HCT116 (cell line): ENCODE data around the gene DDX24. TPM values are rescaled to one million over a fixed set of nuclear protein-coding genes. Genes with fewer than 3 reads are reported as not detected.

ENCODE experiments used
- ATAC-seq: fragments of 200-7000 bp; cut with Tn5 transposase; 2 replicates; pipeline ENCODE4 v1.9.1; 2020; ENCODE audit warnings: mild to moderate bottlenecking, moderate library complexity
- BruUV-seq: library from RNA; stranded (reverse); fragments of 400-500 nt; replicated peaks from 2 replicates; lab custom pipeline; 2021; lab: Mats Ljungman, UMichigan
- CTCF ChIA-PET: fragments of 300-600 bp; sonication (Branson Sonifier 250); formaldehyde crosslinking; loops from one replicate; lab custom pipeline; 2021; ENCODE audit warnings: antibody characterized with exemption; lab: Charles Lee
- POLR2A ChIA-PET: fragments of 300-600, 350-600 bp; sonication (Branson Sonifier 250); formaldehyde crosslinking; loops from one replicate; lab custom pipeline; 2021; ENCODE audit warnings: antibody characterized with exemption; lab: Charles Lee
- RAD21 ChIA-PET, 2 experiments: fragments of 300-600 bp; sonication (Branson Sonifier 250); formaldehyde crosslinking; loops; one replicate each; lab custom pipeline; 2023; ENCODE audit warnings: low total read pairs in 2 of 2; ENCODE audit not compliant: uncharacterized antibody in 2 of 2, unreplicated experiment in 2 of 2, low non-redundant PET in 1 of 2; lab: Charles Lee
- DNase-seq: peaks from one replicate; pipeline ENCODE4 v3.0.0-alpha.2; 2010; ENCODE audit warnings: low read depth, low spot score
- H2AFZ ChIP-seq: fragments of 200-600 bp; shearing (Covaris generic), sonication (generic); 2 replicates; pipeline ENCODE4 v1.6.1; 2017; ENCODE audit warnings: low read depth, mixed run types, mixed read lengths, antibody characterized with exemption, low read length; ENCODE audit not compliant: poor library complexity, severe bottlenecking
- H3K27ac ChIP-seq: 2 replicates; pipeline ENCODE4 v1.5.1; 2012; ENCODE audit warnings: low read depth, low read length
- H3K27me3 ChIP-seq: fragments of 200-600 bp; sonication (generic); 2 replicates; pipeline ENCODE4 v1.6.1; 2016; ENCODE audit warnings: mixed run types, low read length, mixed read lengths; ENCODE audit not compliant: insufficient read depth
- H3K36me3 ChIP-seq, 2 experiments: fragments of 200-500 bp in 1 of 2; fragments of 200-600 bp in 1 of 2; sonication (Bioruptor generic) in 1 of 2; sonication (generic) in 1 of 2; 2 replicates each; pipeline versions ENCODE4 v1.5.1 to v1.6.1; 2014 to 2016; ENCODE audit warnings: low read length in 2 of 2, inconsistent platforms in 1 of 2, mixed read lengths in 1 of 2, mixed run types in 1 of 2; ENCODE audit not compliant: insufficient read depth in 2 of 2, control insufficient read depth in 1 of 2
- H3K4me1 ChIP-seq, 2 experiments: fragments of 200-600 bp in 1 of 2; sonication (generic) in 1 of 2; 2 replicates each; pipeline versions ENCODE4 v1.5.1 to v1.6.1; 2012 to 2017; ENCODE audit warnings: low read length in 2 of 2, inconsistent platforms in 1 of 2, mild to moderate bottlenecking in 1 of 2, mixed read lengths in 1 of 2, mixed run types in 1 of 2, moderate library complexity in 1 of 2; ENCODE audit not compliant: insufficient read depth in 2 of 2, control insufficient read depth in 1 of 2
- H3K4me2 ChIP-seq: fragments of 200-600 bp; sonication (generic); 2 replicates; pipeline ENCODE4 v1.6.1; 2017; ENCODE audit warnings: mixed run types, low read length, mixed read lengths
- H3K4me3 ChIP-seq, 2 experiments: fragments of 200-600 bp in 1 of 2; sonication (generic) in 1 of 2; replicated peaks in 1 of 2; 2 replicates each; pipeline ENCODE4 v1.5.1; 2011 to 2016; ENCODE audit warnings: low read length in 2 of 2, control low read depth in 1 of 2, low read depth in 1 of 2, mild to moderate bottlenecking in 1 of 2, mixed read lengths in 1 of 2, mixed run types in 1 of 2
- H3K79me2 ChIP-seq: fragments of 200-600 bp; sonication (generic); 2 replicates; pipeline ENCODE4 v1.6.1; 2017; ENCODE audit warnings: mild to moderate bottlenecking, mixed run types, low read length, moderate library complexity, mixed read lengths; ENCODE audit not compliant: insufficient read depth
- H3K9ac ChIP-seq: fragments of 200-600 bp; sonication (generic); 2 replicates; pipeline ENCODE4 v1.6.1; 2016; ENCODE audit warnings: low read length, mixed read lengths
- H3K9me2 ChIP-seq: fragments of 200-600 bp; sonication (generic), shearing (Covaris generic); 2 replicates; pipeline ENCODE4 v1.6.1; 2017; ENCODE audit warnings: mixed run types, mild to moderate bottlenecking, moderate library complexity; ENCODE audit not compliant: insufficient read depth
- H3K9me3 ChIP-seq, 2 experiments: fragments of 200-500 bp in 1 of 2; fragments of 200-600 bp in 1 of 2; sonication (Bioruptor generic) in 1 of 2; sonication (generic) in 1 of 2; 2 replicates each; pipeline ENCODE4 v1.6.1; 2014 to 2017; ENCODE audit warnings: low read length in 2 of 2, mixed read lengths in 2 of 2, inconsistent platforms in 1 of 2, low read depth in 1 of 2, mild to moderate bottlenecking in 1 of 2, mixed run types in 1 of 2, moderate library complexity in 1 of 2; ENCODE audit not compliant: control insufficient read depth in 1 of 2, insufficient read depth in 1 of 2
- H4K20me1 ChIP-seq: fragments of 200-600 bp; sonication (generic), shearing (Covaris generic); 2 replicates; pipeline ENCODE4 v1.6.1; 2017; ENCODE audit warnings: mixed run types, mild to moderate bottlenecking, moderate library complexity; ENCODE audit not compliant: insufficient read depth
- CBX3 ChIP-seq: IDR thresholded peaks from 2 replicates; pipeline ENCODE4 v1.6.1; 2012; ENCODE audit warnings: low read depth
- EZH2phosphoT487 ChIP-seq: fragments of 200-600 bp; IDR thresholded peaks from 2 replicates; pipeline ENCODE4 v1.6.1; 2018; ENCODE audit warnings: antibody characterized with exemption, borderline replicate concordance
- FOSL1 ChIP-seq: IDR thresholded peaks from 2 replicates; pipeline ENCODE4 v1.6.1; 2012; ENCODE audit warnings: low read depth
- JUND ChIP-seq: IDR thresholded peaks from 2 replicates; pipeline ENCODE4 v1.6.1; 2012
- POLR2A ChIP-seq: IDR thresholded peaks from 2 replicates; pipeline ENCODE4 v1.7.0; 2011; ENCODE audit warnings: borderline replicate concordance; ENCODE audit not compliant: insufficient read depth, insufficient read length; ENCODE audit errors: extremely low read depth
- POLR2AphosphoS5 ChIP-seq: IDR thresholded peaks from 2 replicates; pipeline ENCODE4 v1.6.1; 2011; ENCODE audit warnings: mild to moderate bottlenecking, low read depth, low read length, moderate library complexity
- RAD21 ChIP-seq: IDR thresholded peaks from 2 replicates; pipeline ENCODE4 v1.6.1; 2012; ENCODE audit warnings: low read depth, mild to moderate bottlenecking
- REST ChIP-seq: IDR thresholded peaks from 2 replicates; pipeline ENCODE4 v1.6.1; 2012; ENCODE audit warnings: low read depth
- SIN3A ChIP-seq: IDR thresholded peaks from 2 replicates; pipeline ENCODE4 v1.6.1; 2012; ENCODE audit warnings: low read depth
- SP1 ChIP-seq: IDR thresholded peaks from 2 replicates; pipeline ENCODE4 v1.6.1; 2012; ENCODE audit warnings: low read depth
- SRF ChIP-seq: IDR thresholded peaks from 2 replicates; pipeline ENCODE4 v1.6.1; 2012; ENCODE audit warnings: low read depth
- TCF7L2 ChIP-seq: IDR thresholded peaks from 2 replicates; pipeline ENCODE4 v1.7.0; 2011; ENCODE audit warnings: borderline replicate concordance, inconsistent platforms; ENCODE audit not compliant: insufficient read depth, insufficient read length; ENCODE audit errors: extremely low read depth
- YY1 ChIP-seq: IDR thresholded peaks from 2 replicates; pipeline ENCODE4 v1.6.1; 2011; ENCODE audit warnings: low read length, low read depth, moderate library complexity, mild to moderate bottlenecking; ENCODE audit not compliant: insufficient replicate concordance; ENCODE audit errors: extremely low read depth
- ZFX ChIP-seq: fragments of 450-650 bp; IDR thresholded peaks from 2 replicates; pipeline ENCODE4 v1.6.1; 2017
- intact Hi-C: fragments of 100-400 bp; cut with micrococcal nuclease; formaldehyde crosslinking; loops from 2 replicates; pipeline ENCODE4 v1.10.0; 2022
- total RNA-seq: library from RNA; stranded (reverse); gene quantifications from one replicate; pipeline ENCODE4 v1.2.1, GENCODE V29; 2021; ENCODE audit not compliant: unreplicated experiment

The DDX24 gene
- total RNA-seq, 1 experiment from 2014 or later: 169 TPM

- peak overlapping the region; percentile 82 to 84 for H3K4me3 ChIP-seq
- peak overlapping the region; percentile 20 for H3K27ac ChIP-seq
- DNase-seq: no peak
- H3K9ac ChIP-seq: peak overlapping the region; percentile 94
- CTCF ChIA-PET: interaction anchor here (0.7 kb wide), 1 partner anchor 55 kb away, joined by 4 read pairs; no protein-coding TSS in a partner anchor
- H3K9me2 ChIP-seq: no peaks in the 10 kb centered on the region
- peaks cover 9 to 16% of the 10 kb centered on the region in 2 experiments; a peak in 3 of 4 replicates for H3K4me1 ChIP-seq
- BruUV-seq: TSS peak; percentile 75
- no peaks in the 10 kb centered on the region for H3K27me3 ChIP-seq
- peak; percentile 47 for ATAC-seq
- peaks cover 5% of the 10 kb centered on the region; the same call in 1 of the 2 replicates for H4K20me1 ChIP-seq
- POLR2A ChIA-PET: interaction anchor here (0.7 to 1.3 kb wide), 3 partner anchors 10 to 50 kb away, joined by 3 to 6 read pairs (median 3); no protein-coding TSS in a partner anchor
- H2AFZ ChIP-seq: no peak overlapping the region
- no peaks in the 10 kb centered on the region for H3K9me3 ChIP-seq
- H3K79me2 ChIP-seq: peaks cover 50% of the 10 kb centered on the region
- TF ChIP-seq JUND: no peak
- no peak for TF ChIP-seq EZH2phosphoT487
- TF ChIP-seq CBX3: no peak
- TF ChIP-seq SIN3A: peak; percentile 10; the same call in 1 of the 2 replicates
- TF ChIP-seq, all 23 proteins: peak for 1
- RAD21 ChIA-PET: no interaction called here
- Histone ChIP-seq H3K36me3 (peaks cover 14 to 26% of the 10 kb centered on the region in 2 experiments), H3K4me2 (peak overlapping the region; percentile 83)
- intact Hi-C loops: no loop called here
These were observed 401 bp upstream of the DDX24 start for GRCh38 chr14:94081386-94081820.

- Histone ChIP-seq H3K4me3 (peak overlapping the region; percentile 82 to 84), H3K4me1 (peaks cover 9 to 16% of the 10 kb centered on the region in 2 experiments; a peak in 3 of 4 replicates), H3K9ac (peak overlapping the region; percentile 94), H2AFZ (no peak overlapping the region), H3K27me3 (no peaks in the 10 kb centered on the region), H3K9me2 (no peaks in the 10 kb centered on the region), H3K27ac (peak overlapping the region; percentile 80), H3K36me3 (peaks cover 14 to 37% of the 10 kb centered on the region in 2 experiments), H3K4me2 (peak overlapping the region; percentile 83), H3K9me3 (no peaks in the 10 kb centered on the region), H3K79me2 (peaks cover 63% of the 10 kb centered on the region), H4K20me1 (peaks cover 5% of the 10 kb centered on the region; the same call in 1 of the 2 replicates)
- ChIA-PET RAD21 (no interaction called here), POLR2A (no interaction called here), CTCF (no interaction called here)
- ATAC-seq: peak; percentile 47; the same call in 1 of the 2 replicates
- BruUV-seq: no TSS peak
- no peak for DNase-seq
- intact Hi-C loops: no loop called here
- no peak for TF ChIP-seq RAD21
- TF ChIP-seq ZFX: no peak
- TF ChIP-seq SRF: no peak
- TF ChIP-seq FOSL1: no peak
- TF ChIP-seq POLR2AphosphoS5: no peak
- TF ChIP-seq POLR2A: no peak
- no peak for TF ChIP-seq TCF7L2
- TF ChIP-seq REST: no peak
- no peak; the same call in 1 of the 2 replicates for TF ChIP-seq SIN3A
- TF ChIP-seq SP1: no peak
- TF ChIP-seq YY1: no peak
These were observed 946 bp downstream of the DDX24 start for GRCh38 chr14:94079891-94080620.
